GM12873 (cell line): ENCODE data around the gene SERP2.

Experiments
- CTCF ChIP-seq: IDR thresholded peaks from 2 replicates; pipeline ENCODE4 v1.5.1; 2012; ENCODE audit warnings: low read depth, mild to moderate bottlenecking, moderate library complexity, low read length, control low read depth; ENCODE audit not compliant: insufficient read depth; ENCODE audit errors: missing control alignments

Gene SERP2

GRCh38 chr13:44355621-44356020 is 18.0 kb upstream of the SERP2 start:
- no peak for TF ChIP-seq CTCF

- no peak for TF ChIP-seq CTCF
These were observed 13.6 kb upstream of the SERP2 start for GRCh38 chr13:44359983-44360375.

- TF ChIP-seq CTCF: no peak
These were observed 11.1 kb upstream of the SERP2 start for GRCh38 chr13:44362394-44363040.

GRCh38 chr13:44363631-44364344 is 9.8 kb upstream of the SERP2 start:
- TF ChIP-seq CTCF: no peak

- TF ChIP-seq CTCF: no peak
These were observed 9.2 kb upstream of the SERP2 start for GRCh38 chr13:44364345-44365000.

GRCh38 chr13:44365008-44365407 is 8.6 kb upstream of the SERP2 start:
- TF ChIP-seq CTCF: no peak

- no peak for TF ChIP-seq CTCF
These were observed 7.7 kb upstream of the SERP2 start for GRCh38 chr13:44365899-44366298.
